GM23248 (cell line): ENCODE data around the gene TUBG1.

ENCODE experiments used
- EZH2 ChIP-seq: fragments of 200-600 bp; sonication (generic); IDR thresholded peaks from 2 replicates; pipeline ENCODE4 v1.6.1; 2018; ENCODE audit warnings: antibody characterized with exemption, mild to moderate bottlenecking; ENCODE audit not compliant: insufficient read depth, poor library complexity, severe bottlenecking
- EZH2phosphoT487 ChIP-seq: fragments of 200-600 bp; sonication (generic); IDR thresholded peaks from 2 replicates; pipeline ENCODE4 v1.6.1; 2018; ENCODE audit warnings: antibody characterized with exemption, moderate library complexity, mild to moderate bottlenecking, low read depth; ENCODE audit not compliant: insufficient read depth

DNA sequence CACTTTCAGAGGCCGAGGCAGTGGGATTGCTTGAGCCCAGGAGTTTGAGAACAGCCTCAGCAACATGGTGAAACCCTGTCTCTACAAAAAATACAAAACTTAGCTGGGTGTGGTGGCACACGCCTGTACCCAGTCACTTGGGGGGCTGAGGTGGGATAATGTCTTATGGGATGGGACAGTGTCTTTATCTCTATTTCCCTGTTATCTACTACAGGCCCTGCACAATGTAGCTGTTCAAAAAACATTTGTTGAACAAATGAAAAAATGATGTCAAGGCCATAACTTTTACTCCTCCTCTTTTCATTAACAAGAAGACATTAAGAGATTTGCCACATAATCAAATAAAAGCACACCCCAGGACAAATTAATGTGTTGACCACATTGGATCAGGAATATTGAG is 13.8 kb downstream of the TUBG1 start:
- no peak for TF ChIP-seq EZH2phosphoT487
- TF ChIP-seq EZH2: no peak
